GM18873 (cell line): ENCODE data around the gene SLC17A3.

Experiments used
- ATAC-seq: cut with Tn5 transposase; IDR thresholded peaks from one replicate; pipeline ENCODE4 v1.9.1; 2021; ENCODE audit warnings: mild to moderate bottlenecking, moderate library complexity, moderate number of reproducible peaks; ENCODE audit not compliant: unreplicated experiment, low FRiP score

The SLC17A3 gene

DNA sequence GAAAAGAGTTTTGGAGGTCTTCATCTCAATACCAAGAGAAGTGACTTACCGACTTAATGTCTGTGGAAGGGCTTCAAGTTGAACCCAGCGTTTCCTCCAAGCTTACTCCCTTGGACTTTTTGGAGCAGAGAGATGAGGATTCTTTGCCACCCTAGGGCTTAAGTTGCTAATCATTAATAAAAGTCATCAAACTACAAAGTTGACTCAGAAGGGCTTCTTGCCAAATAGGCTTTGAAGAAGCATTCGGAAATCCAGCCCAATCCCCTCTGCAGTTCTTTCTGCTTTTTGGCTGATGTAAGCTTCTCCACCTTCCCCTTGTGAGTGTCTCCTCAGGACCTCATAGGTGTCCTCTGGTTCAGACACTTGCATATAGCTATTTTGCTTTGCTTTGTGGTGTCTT lies at the start of gene SLC17A3:
TSS of gene SLC17A3 (minus strand) at position 126 of the 400 bp plus-strand sequence. CDS start 5,856 bp downstream, outside the sequence.
- no peak for ATAC-seq

- ATAC-seq = no peak
These were observed 48.3 kb upstream of the SLC17A3 start for GRCh38 chr6:25922301-25922700.

- ATAC-seq = no peak
These were observed 47.6 kb upstream of the SLC17A3 start for GRCh38 chr6:25921525-25922203.

GRCh38 chr6:25919657-25920056 lies 45.6 kb upstream of the SLC17A3 start:
- no peak for ATAC-seq

- ATAC-seq = no peak
These were observed 44.1 kb upstream of the SLC17A3 start for GRCh38 chr6:25918083-25918683.

GRCh38 chr6:25916789-25917490 lies 42.9 kb upstream of the SLC17A3 start:
- no peak for ATAC-seq

DNA sequence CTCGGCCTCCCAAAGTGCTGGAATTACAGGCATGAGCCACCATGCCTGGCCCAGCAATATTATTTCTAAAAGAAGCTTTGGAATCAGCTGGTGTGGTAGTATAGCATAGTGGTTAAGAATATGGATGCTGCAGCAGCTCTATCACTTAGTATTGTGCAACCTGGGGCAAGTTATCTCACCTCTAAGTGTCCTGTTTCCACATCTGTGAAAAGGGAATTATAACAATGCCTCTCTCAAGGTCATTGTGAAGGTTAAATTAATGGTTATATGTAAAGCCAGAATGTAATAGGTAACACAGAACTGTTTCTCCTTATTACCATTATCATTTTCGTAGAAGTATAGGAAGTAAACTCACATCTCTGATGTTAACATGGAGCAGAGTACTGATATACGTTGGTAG lies 42.3 kb upstream of the SLC17A3 start:
- no peak for ATAC-seq

DNA sequence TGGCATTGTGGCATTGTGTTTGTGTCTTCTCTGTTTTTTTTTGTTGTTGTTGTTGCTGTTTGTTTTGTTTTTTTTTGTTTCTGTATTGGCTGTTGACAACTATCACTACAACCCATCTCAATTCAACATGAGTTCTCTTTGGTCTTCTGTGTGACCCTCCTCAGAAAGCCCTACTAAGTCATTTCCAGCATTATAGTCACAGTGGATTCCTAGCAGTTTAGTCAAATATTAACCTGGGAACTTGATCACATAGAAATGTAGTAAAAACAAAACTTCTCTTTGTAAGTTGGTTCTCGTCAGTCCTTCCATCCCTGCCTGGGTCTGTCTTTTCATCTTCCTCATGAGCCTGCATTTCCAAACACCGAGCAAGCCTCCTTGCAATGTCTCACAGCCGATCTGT lies 39.7 kb upstream of the SLC17A3 start:
- no peak for ATAC-seq

DNA sequence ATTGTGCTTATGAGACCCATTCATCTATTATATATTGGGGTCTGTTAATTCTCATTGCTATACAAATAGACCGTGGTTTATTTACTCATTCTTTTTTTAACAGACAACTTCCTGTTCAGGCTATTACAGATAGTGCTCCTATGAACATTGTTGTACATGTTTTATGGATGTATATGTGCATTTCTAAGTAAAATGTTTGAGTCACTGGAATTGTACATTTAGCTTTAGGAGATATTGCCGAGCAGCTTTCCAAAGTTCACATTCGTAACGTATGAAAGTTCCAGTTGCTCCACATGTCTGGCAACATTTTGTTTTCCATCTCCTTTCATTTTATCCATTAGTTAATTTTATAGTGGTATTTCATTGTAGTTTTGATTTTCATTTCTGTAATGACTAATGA lies 37.3 kb upstream of the SLC17A3 start:
- no peak for ATAC-seq

- ATAC-seq = no peak
These were observed 33.5 kb upstream of the SLC17A3 start for GRCh38 chr6:25907475-25908014.

GRCh38 chr6:25903467-25904099 lies 29.5 kb upstream of the SLC17A3 start:
- no peak for ATAC-seq

DNA sequence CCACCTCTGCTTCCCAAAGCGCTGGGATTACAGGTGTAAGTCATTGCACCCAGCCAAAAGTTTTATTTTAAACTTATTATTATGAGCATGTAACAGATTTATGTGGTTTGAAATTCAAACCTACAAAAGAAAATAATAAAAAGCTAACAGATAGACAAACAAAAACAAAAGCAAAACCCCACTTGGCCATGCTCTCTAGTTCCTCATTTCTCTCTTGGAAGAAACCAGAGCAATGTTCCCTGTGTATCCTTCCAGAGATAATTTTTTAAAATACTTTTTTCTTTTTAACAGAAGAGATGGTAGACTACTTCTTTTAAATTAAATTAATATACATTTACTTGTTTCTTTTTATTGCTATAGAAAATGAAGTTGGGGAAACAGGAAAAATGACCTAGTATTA lies 28.0 kb upstream of the SLC17A3 start:
- no peak for ATAC-seq

DNA sequence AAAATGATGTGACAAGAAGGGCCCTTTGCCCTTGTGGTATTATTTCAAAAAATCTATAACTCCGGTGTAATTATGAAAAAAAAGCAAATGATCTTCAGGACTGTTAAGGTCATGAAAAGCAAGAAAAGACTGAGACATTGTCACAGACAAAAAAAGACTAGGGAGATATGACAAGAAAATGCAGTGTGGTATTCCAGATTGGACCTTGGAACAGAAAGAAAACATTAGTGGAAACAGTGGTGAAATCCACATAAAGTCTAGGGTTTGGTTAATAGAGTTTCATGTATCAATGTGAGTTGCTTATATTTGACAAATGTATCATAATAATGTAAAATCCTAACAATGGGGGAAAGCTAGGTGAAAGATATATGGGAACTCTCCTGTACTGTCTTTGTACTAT lies 26.8 kb upstream of the SLC17A3 start:
- ATAC-seq = no peak

DNA sequence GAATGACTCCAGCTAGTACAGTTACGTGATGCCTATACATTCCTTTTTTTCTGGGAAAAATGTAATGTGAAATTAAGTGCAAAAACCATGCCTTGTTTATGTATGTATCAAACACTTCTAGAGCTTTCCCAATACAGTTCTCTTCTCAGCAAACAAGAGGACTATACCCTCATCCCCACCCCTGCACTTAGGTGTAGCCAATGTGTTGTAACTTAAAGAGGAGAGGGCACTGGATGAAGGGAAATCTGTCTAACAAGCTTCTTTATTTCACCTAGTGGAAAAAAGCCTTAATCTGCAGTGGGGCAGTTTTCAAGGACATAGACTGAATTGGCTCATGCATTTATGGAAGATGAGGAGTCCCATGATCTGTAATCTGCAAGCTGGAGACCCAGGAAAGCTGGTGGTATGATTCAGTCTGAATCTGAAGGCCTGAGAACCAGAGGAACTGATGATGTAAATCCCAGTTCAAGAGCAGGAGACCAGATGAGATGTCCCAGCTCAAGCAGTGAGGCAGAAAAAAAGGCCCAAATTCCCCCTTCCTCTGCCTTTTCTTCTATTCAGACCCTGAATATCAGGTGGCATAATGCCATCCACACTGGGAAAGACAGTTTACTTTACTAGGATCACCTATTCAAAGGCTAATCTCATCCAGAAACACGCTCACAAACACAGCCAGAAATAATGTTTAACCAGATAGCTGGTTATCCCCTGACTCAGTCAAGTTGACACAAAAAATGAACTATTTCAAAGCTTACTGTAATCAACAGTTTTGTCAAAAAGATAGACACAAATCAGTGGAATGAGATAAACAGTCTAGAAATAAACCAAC lies 25.8 kb upstream of the SLC17A3 start:
- ATAC-seq = no peak

DNA sequence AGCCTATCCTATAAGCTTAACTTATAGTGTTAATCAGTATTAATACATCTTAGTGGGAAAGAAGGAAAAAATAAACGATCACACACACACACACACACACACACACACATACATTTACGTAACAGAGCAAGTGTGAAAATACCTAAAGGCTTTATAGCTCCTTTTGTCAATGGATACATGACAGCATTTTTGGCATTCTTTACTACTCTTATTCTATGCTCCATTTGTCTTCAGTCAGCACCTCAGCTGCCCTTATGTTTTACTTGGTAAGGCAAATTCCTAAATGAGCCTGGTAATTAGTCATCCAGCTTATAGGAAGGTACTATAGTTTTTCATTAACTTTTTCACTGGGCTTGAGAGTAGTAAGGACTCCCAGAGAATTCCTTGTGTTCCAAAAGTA lies 25.1 kb upstream of the SLC17A3 start:
- ATAC-seq = no peak

- ATAC-seq = no peak
These were observed 24.4 kb upstream of the SLC17A3 start for GRCh38 chr6:25898289-25898977.

GRCh38 chr6:25896252-25896651 lies 22.2 kb upstream of the SLC17A3 start:
- no peak for ATAC-seq

GRCh38 chr6:25895771-25896170 lies 21.7 kb upstream of the SLC17A3 start:
- ATAC-seq = no peak

DNA sequence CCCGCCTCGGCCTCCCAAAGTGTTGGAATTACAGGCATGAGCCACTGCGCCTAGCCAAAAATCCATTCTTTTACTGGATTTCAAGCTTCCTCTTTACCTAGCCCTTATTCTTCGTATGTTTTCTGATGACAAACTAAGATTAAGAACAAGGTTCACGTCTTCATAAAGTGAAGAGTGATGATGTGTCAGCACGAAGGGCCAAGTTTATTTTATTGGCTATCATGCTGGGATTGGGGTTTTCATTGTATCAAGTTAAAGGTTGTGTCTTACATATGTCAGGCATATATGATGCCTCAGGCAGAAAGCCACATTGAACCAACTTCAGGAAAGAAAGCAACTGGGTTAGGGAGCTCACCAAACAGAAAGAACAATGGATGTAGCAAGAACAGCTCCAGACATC lies 19.7 kb upstream of the SLC17A3 start:
- ATAC-seq = no peak

DNA sequence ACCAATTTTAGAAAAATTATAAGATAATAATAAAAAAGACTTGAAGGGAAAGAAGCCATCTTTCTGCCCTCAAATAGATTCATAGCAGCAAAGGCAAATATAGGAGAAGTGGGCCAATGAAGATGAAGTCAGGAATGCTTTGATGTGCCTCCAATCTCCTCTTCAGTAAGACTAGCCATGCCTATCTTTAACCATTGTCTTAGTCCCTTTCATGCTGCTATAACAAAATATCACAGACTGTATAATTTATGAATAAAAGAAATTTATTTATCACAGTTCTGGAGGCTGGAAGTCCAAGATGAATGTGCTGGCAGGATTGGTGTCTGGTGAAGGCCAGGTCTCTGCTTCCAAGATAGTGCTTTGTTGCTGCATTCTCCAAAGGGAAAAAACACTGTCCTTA lies 18.8 kb upstream of the SLC17A3 start:
- ATAC-seq = no peak
